GM20000 (cell line): Measurements from ENCODE around the gene ATP2B2.
A peak's percentile ranks its signal among the peaks of the same experiment; 100 is the strongest.
"Not testable (repeated sequence)": the region's sequence is repeated elsewhere in the genome, so short reads cannot be mapped to it uniquely, and the experiment has no call there.

Source experiments
- DNase-seq: peaks from one replicate; pipeline ENCODE4 v3.0.0; 2012; ENCODE audit warnings: low spot score
- TF ChIP-seq, protein P1 (sequence below): IDR thresholded peaks from 2 replicates; pipeline ENCODE4 v1.5.1; 2012; ENCODE audit warnings: mild to moderate bottlenecking, control low read depth; ENCODE audit errors: extremely low read depth, missing control alignments

The ATP2B2 gene

DNA sequence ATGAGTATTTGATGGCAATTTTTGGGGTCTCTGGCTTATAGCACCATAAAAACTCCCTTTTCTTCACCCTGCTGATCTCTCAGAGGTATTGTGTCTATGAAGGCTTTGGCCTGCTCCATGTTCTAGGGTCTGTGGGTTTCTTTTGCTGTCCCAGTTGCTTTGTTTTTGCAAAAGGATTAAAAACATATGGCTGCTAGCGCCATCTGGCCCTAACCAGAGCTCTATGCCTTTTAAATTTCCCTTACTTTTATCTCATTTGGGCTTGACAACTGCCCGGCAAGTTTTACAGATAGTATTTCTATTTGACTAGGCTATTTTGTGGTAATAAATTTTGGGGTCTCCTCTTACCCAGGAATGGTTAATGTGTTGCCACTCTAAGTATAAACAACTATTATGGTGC, 206.2 kb downstream of the ATP2B2 start:
- no peak for DNase-seq
- TF ChIP-seq, protein P1, sequence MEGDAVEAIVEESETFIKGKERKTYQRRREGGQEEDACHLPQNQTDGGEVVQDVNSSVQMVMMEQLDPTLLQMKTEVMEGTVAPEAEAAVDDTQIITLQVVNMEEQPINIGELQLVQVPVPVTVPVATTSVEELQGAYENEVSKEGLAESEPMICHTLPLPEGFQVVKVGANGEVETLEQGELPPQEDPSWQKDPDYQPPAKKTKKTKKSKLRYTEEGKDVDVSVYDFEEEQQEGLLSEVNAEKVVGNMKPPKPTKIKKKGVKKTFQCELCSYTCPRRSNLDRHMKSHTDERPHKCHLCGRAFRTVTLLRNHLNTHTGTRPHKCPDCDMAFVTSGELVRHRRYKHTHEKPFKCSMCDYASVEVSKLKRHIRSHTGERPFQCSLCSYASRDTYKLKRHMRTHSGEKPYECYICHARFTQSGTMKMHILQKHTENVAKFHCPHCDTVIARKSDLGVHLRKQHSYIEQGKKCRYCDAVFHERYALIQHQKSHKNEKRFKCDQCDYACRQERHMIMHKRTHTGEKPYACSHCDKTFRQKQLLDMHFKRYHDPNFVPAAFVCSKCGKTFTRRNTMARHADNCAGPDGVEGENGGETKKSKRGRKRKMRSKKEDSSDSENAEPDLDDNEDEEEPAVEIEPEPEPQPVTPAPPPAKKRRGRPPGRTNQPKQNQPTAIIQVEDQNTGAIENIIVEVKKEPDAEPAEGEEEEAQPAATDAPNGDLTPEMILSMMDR, result no peak

GRCh38 chr3:10298064-10298463, 207.3 kb downstream of the ATP2B2 start:
- not testable (repeated sequence) for DNase-seq

- DNase-seq, result no peak
Observed at GRCh38 chr3:10294030-10294586, 211.3 kb downstream of the ATP2B2 start.

DNA sequence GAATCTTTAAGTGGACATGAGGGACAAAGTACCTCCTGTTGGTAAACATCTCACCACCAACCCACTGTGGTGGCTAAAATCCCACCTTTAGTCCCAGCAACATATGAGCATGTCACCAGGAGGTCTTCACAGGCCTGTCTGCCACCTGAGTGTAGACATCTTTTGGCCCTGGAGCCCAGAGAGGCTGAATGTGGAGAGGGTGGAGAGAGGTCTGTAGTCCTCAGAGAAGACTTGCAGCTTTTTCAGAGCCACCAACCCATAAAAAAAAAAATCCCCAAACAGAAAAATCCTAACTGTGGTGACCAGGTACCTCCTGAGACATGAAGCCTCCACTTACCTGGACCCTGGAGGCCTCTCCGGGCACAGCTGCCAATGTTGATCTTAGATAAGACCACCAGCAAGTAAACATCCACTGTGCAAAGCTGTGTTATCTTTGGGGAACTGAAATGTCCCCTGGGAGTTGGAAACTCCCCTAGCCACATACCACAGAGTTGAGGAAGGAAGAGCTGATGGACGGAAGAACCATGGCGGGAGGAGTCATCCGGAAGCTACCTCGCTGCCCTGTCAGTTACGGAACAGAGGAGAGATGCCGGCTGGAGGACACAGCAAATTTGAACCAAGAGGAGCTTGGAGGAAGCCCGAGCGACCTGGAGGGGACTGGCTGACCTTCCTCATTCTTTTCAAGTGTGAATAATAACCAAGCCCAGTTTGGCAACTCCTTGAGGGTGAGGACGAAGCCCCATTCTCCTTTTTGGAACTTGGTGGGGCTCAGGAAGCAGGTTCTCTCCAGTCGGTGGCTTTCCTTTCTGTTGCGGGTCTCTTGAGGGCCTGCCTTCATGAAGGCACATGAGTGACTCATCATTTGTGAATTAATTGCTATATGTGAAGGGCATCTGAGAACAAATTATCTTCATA, 212.6 kb downstream of the ATP2B2 start, which contains the start of gene GHRL:
GHRL (minus strand) TSS at position 443 of the 915 bp plus-strand sequence. CDS start 2,767 bp downstream, outside the sequence.
- TF ChIP-seq, protein P1, result no peak
- DNase-seq, result peak; percentile 74

More at GRCh38 chr3:10294030-10294586, 211.3 kb downstream of the ATP2B2 start:
- TF ChIP-seq, protein P1, result no peak

GRCh38 chr3:10291641-10292040, 213.7 kb downstream of the ATP2B2 start:
- TF ChIP-seq, protein P1, result no peak
- DNase-seq, result no peak

DNA sequence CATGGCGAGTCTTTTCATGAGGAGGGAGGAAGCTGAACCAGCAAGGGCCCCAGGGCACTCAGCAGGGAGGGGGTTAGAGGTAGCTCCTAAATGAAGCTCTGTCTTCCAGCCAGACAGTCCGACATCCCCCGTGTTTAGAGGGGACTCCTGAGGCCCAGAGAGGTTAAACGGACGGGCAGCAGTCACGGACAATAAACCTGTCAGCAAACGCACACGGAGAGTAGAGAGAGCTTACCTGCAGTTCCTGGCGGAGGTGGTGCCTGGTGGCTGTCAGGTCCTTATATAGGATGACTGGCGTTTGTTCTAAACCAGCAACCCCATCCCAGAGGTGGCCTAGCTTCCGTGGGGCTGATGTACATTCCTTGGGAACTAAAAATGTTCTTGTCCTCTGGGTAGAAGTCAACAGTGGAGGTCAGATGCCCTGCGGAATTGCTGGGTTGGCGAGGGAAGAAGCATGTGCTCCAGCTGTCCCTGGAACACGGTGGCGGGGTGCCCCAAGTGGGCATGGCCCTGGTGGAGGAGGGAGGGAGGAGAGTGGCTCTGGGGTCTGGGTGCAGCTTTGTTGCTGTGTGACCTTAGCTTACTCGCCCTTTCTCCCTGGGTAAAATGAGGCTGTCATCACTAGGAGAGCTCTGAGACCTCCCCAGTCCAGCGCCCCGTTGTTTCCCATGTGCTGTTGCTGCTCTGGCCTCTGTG, 214.8 kb downstream of the ATP2B2 start:
- no peak for DNase-seq
- TF ChIP-seq, protein P1, result no peak

DNA sequence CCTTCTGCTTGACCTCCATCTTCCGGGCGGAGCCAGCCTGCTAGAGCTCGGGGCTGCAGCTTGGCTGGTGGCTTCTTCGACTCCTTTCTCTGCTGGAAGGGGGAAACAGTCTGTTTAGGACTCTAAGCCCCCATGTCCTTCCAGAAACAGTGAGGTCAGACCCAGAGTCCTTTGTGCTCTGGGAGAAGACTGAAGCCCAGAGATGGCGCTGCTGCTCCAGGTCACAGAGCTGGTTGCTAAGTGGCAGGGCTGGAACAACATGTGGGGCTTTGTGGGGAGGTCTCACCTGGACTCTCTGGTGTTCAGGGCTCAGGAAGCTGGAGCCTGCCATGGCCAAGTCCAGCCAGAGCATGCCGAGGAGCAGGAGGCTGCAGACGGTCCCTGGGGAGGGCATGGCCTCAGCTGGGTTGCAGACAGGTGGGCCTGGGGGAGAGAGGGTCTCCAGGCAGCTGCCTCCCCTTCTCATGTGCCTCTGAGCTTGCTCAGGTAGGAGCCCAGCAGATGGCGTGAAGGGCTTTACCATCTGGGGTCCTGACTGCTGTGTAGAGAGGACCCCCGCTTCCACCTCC, 215.5 kb downstream of the ATP2B2 start:
- no peak for DNase-seq

More for the DNA sequence above, 215.5 kb downstream of the ATP2B2 start:
- TF ChIP-seq, protein P1, result no peak
